Measurements from ENCODE around the gene KCNQ1OT1.

The KCNQ1OT1 gene

GRCh38 chr11:2737226-2737590 is 37.4 kb upstream of the KCNQ1OT1 start:
- TF ChIP-seq BACH2 (CRISPR knock-in tag; IDR thresholded peaks at IDR 0.05; ENCODE audit: borderline replicate concordance) = no peak
- no peak for TF ChIP-seq ESRRG (CRISPR knock-in tag; IDR thresholded peaks at IDR 0.05)
- TF ChIP-seq PPARA (CRISPR knock-in tag; IDR thresholded peaks at IDR 0.05; ENCODE audit: borderline replicate concordance) = no peak
- no peak for TF ChIP-seq TOX (CRISPR knock-in tag; IDR thresholded peaks at IDR 0.05; ENCODE audit: borderline replicate concordance)
- TF ChIP-seq ZC3H10 (CRISPR knock-in tag; IDR thresholded peaks at IDR 0.05) = no peak
- no peak for TF ChIP-seq ISL1 (CRISPR knock-in tag; IDR thresholded peaks at IDR 0.05)
- TF ChIP-seq SNAI2 (CRISPR knock-in tag; IDR thresholded peaks at IDR 0.05) = no peak
- no peak for TF ChIP-seq PATZ1 (CRISPR knock-in tag; IDR thresholded peaks at IDR 0.05; ENCODE audit: borderline replicate concordance)
- no peak for TF ChIP-seq ZNF70 (CRISPR knock-in tag; IDR thresholded peaks at IDR 0.05)
- TF ChIP-seq ZNF565 (CRISPR knock-in tag; conservative IDR thresholded peaks at IDR 0.05; ENCODE audit: low read depth) = no peak
- ATAC-seq = no peak

GRCh38 chr11:2736577-2737225 is 36.9 kb upstream of the KCNQ1OT1 start:
- ATAC-seq = no peak
- no peak for TF ChIP-seq ARNTL (CRISPR knock-in tag; IDR thresholded peaks at IDR 0.05; ENCODE audit: borderline replicate concordance, low read depth)
- TF ChIP-seq OSR1 (CRISPR knock-in tag; IDR thresholded peaks at IDR 0.05) = no peak
- TF ChIP-seq TSHZ2 (CRISPR knock-in tag; IDR thresholded peaks at IDR 0.05) = no peak
- no peak for TF ChIP-seq SNAI2 (CRISPR knock-in tag; IDR thresholded peaks at IDR 0.05)
- TF ChIP-seq RARB (CRISPR knock-in tag; IDR thresholded peaks at IDR 0.05) = no peak
- TF ChIP-seq CSRNP3 (CRISPR knock-in tag; IDR thresholded peaks at IDR 0.05) = no peak

- TF ChIP-seq BACH2 (CRISPR knock-in tag; IDR thresholded peaks at IDR 0.05; ENCODE audit: borderline replicate concordance) (no peak), POU6F1 (CRISPR knock-in tag; IDR thresholded peaks at IDR 0.05; ENCODE audit: borderline replicate concordance, low read depth) (no peak), TSHZ2 (CRISPR knock-in tag; IDR thresholded peaks at IDR 0.05) (no peak), OSR1 (CRISPR knock-in tag; IDR thresholded peaks at IDR 0.05) (no peak), ZNF565 (CRISPR knock-in tag; conservative IDR thresholded peaks at IDR 0.05; ENCODE audit: low read depth) (no peak), CSDC2 (CRISPR knock-in tag; IDR thresholded peaks at IDR 0.05) (no peak), ESRRG (CRISPR knock-in tag; IDR thresholded peaks at IDR 0.05) (no peak), TOX (CRISPR knock-in tag; IDR thresholded peaks at IDR 0.05; ENCODE audit: borderline replicate concordance) (no peak), GLIS3 (CRISPR knock-in tag; IDR thresholded peaks at IDR 0.05) (no peak), ZFP30 (CRISPR knock-in tag; IDR thresholded peaks at IDR 0.05) (no peak), ZNF70 (CRISPR knock-in tag; IDR thresholded peaks at IDR 0.05) (no peak), SNAI2 (CRISPR knock-in tag; IDR thresholded peaks at IDR 0.05) (no peak)
- ATAC-seq = no peak
Observed at GRCh38 chr11:2735053-2735589, 35.3 kb upstream of the KCNQ1OT1 start.
